ENCODE measurements around the gene TANC1. TPM values are rescaled to one million over a fixed set of nuclear protein-coding genes. Genes with fewer than 3 reads are reported as not detected.

The TANC1 gene
- total RNA-seq, 1 experiment from 2014 or later: 2.5 TPM

- no peak overlapping the region for H4K5ac ChIP-seq (ENCODE audit: insufficient read length, low read depth, low read length)
- H2BK5ac ChIP-seq (ENCODE audit: insufficient read length, low read length): no peak overlapping the region
- H3K56ac ChIP-seq (ENCODE audit: insufficient read length, low read depth, low read length): no peak overlapping the region
- DNase-seq: no peak
- Mint-ChIP-seq H3K27ac (no peak overlapping the region), H3K4me3 (no peak overlapping the region), H3K9me3 (no peaks in the 10 kb centered on the region), H3K36me3 (ENCODE audit: insufficient read depth in 1 of 3, low read depth in 3 of 3) (no peaks in the 10 kb centered on the region), H3K27me3 (ENCODE audit: low read depth) (no peaks in the 10 kb centered on the region), H3K4me1 (peaks cover 0 to 14% of the 10 kb centered on the region in 2 experiments; a peak in 3 of 4 replicates)
- no peaks in the 10 kb centered on the region for H3K9me3 ChIP-seq (ENCODE audit: control insufficient read depth, low read depth, low read length)
- no peak for TF ChIP-seq CTCF (conservative IDR thresholded peaks at IDR 0.05)
- no peak overlapping the region for H3K9ac ChIP-seq (ENCODE audit: extremely low read depth, insufficient read length, low read length)
- H2BK15ac ChIP-seq (ENCODE audit: low read depth, low read length): no peak overlapping the region
- H3K27ac ChIP-seq (ENCODE audit: insufficient read length, low read depth, low read length): no peak overlapping the region
- no peaks in the 10 kb centered on the region for H4K20me1 ChIP-seq (ENCODE audit: control insufficient read depth, insufficient read depth, insufficient read length)
- no peak overlapping the region for H2AK5ac ChIP-seq (ENCODE audit: insufficient read length, low read length)
- H2BK20ac ChIP-seq (ENCODE audit: low read depth, low read length, poor library complexity, severe bottlenecking): no peak overlapping the region
- no peak overlapping the region for H3K14ac ChIP-seq (ENCODE audit: insufficient read depth, low read length)
- H3K23me2 ChIP-seq (ENCODE audit: insufficient read length, low read depth, low read length, poor library complexity, severe bottlenecking): no peaks in the 10 kb centered on the region
- H4K91ac ChIP-seq (ENCODE audit: insufficient read length, low read depth, low read length): no peak overlapping the region
- WGBS (ENCODE audit: extremely low coverage, insufficient read length, low lambda C conversion rate): no CpG with 5 or more reads among the region's 1 CpG
- no peaks in the 10 kb centered on the region for H3K27me3 ChIP-seq (ENCODE audit: insufficient read depth, low read length)
- H3K79me1 ChIP-seq (ENCODE audit: insufficient read depth, low read depth, low read length, poor library complexity, severe bottlenecking): no peaks in the 10 kb centered on the region
- H2BK12ac ChIP-seq (ENCODE audit: insufficient read length, low read depth, low read length): no peak overlapping the region
- no peak overlapping the region for H3K23ac ChIP-seq (ENCODE audit: insufficient read length, low read depth, low read length)
- no peak overlapping the region for H3K18ac ChIP-seq (ENCODE audit: insufficient read length, low read depth, low read length)
- H3K4ac ChIP-seq (ENCODE audit: low read depth, low read length): no peak overlapping the region
- H4K8ac ChIP-seq (replicated peaks; ENCODE audit: insufficient read length, low read depth, low read length): no peak overlapping the region
- no peaks in the 10 kb centered on the region for H3K79me2 ChIP-seq (ENCODE audit: insufficient read depth, low read length)
- H2AFZ ChIP-seq (ENCODE audit: low read length): no peak overlapping the region
- no peak overlapping the region for H3T11ph ChIP-seq (ENCODE audit: low read length)
- H3K4me1 ChIP-seq (ENCODE audit: insufficient read depth, low read length): no peaks in the 10 kb centered on the region
- H2BK120ac ChIP-seq (ENCODE audit: low read depth, low read length, poor library complexity, severe bottlenecking): no peak overlapping the region
- H3K4me2 ChIP-seq (ENCODE audit: insufficient read depth, insufficient read length, low read length): no peak overlapping the region
Measured at GRCh38 chr2:159075727-159076126, 107.3 kb downstream of the TANC1 start.
